Measurements from ENCODE around the gene TFE3. TPM values are rescaled to one million over a fixed set of nuclear protein-coding genes. Genes with fewer than 3 reads are reported as not detected.

The TFE3 gene
- total RNA-seq, 3 donors from 2014 or later: 22.8 to 28.8 (median 23.4) TPM

Other genes with a start within 250 kb of the TFE3 start
- 10 to 100 TPM; 40.2 to 52.1 (median 44.2) TPM for gene HDAC6, start 241.3 kb downstream of the TFE3 start, total RNA-seq
- gene ERAS, start 216.8 kb downstream of the TFE3 start, total RNA-seq: under 1 TPM in 1 of 3 donors, not detected in 2; 0.37 TPM
- gene PCSK1N, start 207.7 kb downstream of the TFE3 start, total RNA-seq: 1 to 10 TPM; 2.8 to 3.4 (median 2.9) TPM
- gene TIMM17B, start 145.6 kb downstream of the TFE3 start, total RNA-seq: 100 to 1,000 TPM in 2 of 3 donors, 10 to 100 TPM in 1; 92.7 to 107 (median 102) TPM
- gene PQBP1, start 145.4 kb downstream of the TFE3 start, total RNA-seq: 100 to 1,000 TPM; 130 to 147 (median 139) TPM
- gene SLC35A2, start 131.7 kb downstream of the TFE3 start, total RNA-seq: 10 to 100 TPM; 23.1 to 31.5 (median 30.6) TPM
- gene PIM2, start 124.3 kb downstream of the TFE3 start, total RNA-seq: 100 to 1,000 TPM; 197 to 279 (median 270) TPM
- gene OTUD5, start 85.8 kb downstream of the TFE3 start, total RNA-seq: 10 to 100 TPM; 55.5 to 65.2 (median 57.8) TPM
- gene KCND1, start 71.5 kb downstream of the TFE3 start, total RNA-seq: 1 to 10 TPM in 2 of 3 donors, under 1 TPM in 1; 0.71 to 1.1 (median 1.1) TPM
- gene GRIPAP1, start 41.1 kb downstream of the TFE3 start, total RNA-seq: 10 to 100 TPM; 42.2 to 58.1 (median 44.1) TPM
- gene CCDC120, start 15.6 kb upstream of the TFE3 start, total RNA-seq: 1 to 10 TPM; 3.3 to 4.2 (median 4.0) TPM
- 10 to 100 TPM; 10.5 to 12.7 (median 11.4) TPM for gene PRAF2, start 30.6 kb upstream of the TFE3 start, total RNA-seq
- 10 to 100 TPM; 31.0 to 37.9 (median 36.5) TPM for gene WDR45, start 36.5 kb upstream of the TFE3 start, total RNA-seq
- gene GPKOW, start 80.4 kb upstream of the TFE3 start, total RNA-seq: 10 to 100 TPM; 21.2 to 28.4 (median 24.6) TPM
- gene MAGIX, start 119.4 kb upstream of the TFE3 start, total RNA-seq: 1 to 10 TPM in 1 of 3 donors, under 1 TPM in 2; 0.81 to 1.6 (median 0.84) TPM
- gene PLP2, start 128.5 kb upstream of the TFE3 start, total RNA-seq: 100 to 1,000 TPM; 111 to 134 (median 126) TPM
- gene PRICKLE3, start 143.0 kb upstream of the TFE3 start, total RNA-seq: 10 to 100 TPM in 2 of 3 donors, 1 to 10 TPM in 1; 9.2 to 11.7 (median 10.3) TPM
- 1 to 10 TPM; 3.1 to 5.3 (median 3.8) TPM for gene SYP, start 156.8 kb upstream of the TFE3 start, total RNA-seq
- gene CACNA1F, start 190.0 kb upstream of the TFE3 start, total RNA-seq: under 1 TPM in 2 of 3 donors, not detected in 1; 0.13 to 0.19 TPM
- gene CCDC22, start 192.1 kb upstream of the TFE3 start, total RNA-seq: 10 to 100 TPM; 22.7 to 23.4 (median 22.8) TPM
- gene FOXP3, start 221.4 kb upstream of the TFE3 start, total RNA-seq: 10 to 100 TPM; 14.7 to 18.5 (median 16.1) TPM
- gene PPP1R3F, start 226.4 kb upstream of the TFE3 start, total RNA-seq: 1 to 10 TPM; 2.4 to 3.4 (median 3.1) TPM